NCI-H524 (cell line): ENCODE measurements around the gene MFN2.

Experiments used
- DNase-seq, 2 experiments: peaks; one replicate each; lab custom pipeline; 2025; lab: John Stamatoyannopoulos, UW

Gene MFN2

GRCh38 chr1:12049616-12050015 is 69.4 kb downstream of the MFN2 start:
- no peak for DNase-seq

GRCh38 chr1:12051361-12051760 is 71.1 kb downstream of the MFN2 start:
- DNase-seq: no peak

GRCh38 chr1:12052008-12052573 is 71.8 kb downstream of the MFN2 start:
- DNase-seq: no peak

GRCh38 chr1:12052997-12053686 is 72.9 kb downstream of the MFN2 start:
- DNase-seq: no peak

DNA sequence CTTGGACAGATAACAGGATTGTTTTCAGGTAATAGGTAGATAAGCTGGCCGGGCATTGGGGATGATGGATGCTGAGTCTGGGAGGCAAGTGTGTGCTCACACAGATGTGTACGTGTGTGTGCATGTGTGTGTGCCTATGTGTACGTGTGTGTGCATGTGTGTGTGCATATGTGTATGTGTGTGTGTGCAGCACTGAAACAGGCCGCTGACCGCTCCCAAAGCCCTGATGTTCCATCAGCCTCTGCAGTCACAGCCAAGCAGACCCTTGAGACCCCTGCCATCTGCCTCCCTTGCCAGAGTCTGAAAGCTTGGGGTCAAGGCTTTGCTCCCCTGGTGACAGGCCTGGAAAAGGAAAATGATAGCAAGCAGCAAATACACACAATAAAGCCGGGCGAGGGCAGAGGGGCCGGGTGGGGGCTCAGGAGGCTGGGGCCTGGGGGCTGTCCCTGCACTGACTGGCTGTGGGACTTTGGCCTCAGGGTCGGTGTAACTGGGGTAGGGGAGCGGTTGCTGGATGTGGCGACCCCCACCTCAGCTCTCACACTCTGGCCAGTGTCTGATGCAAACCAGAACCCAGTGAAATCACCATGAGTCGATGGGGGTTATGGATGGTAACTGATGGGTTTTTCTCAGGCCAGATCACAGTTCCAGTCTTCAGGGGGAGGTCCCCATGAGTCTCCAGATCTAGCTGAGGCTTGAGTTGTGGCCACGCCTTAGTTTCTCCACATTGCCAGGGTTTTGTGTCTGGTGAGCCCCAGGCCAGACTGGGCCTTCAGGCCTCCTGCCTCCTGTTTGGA is 73.7 kb downstream of the MFN2 start:
- no peak for DNase-seq

DNA sequence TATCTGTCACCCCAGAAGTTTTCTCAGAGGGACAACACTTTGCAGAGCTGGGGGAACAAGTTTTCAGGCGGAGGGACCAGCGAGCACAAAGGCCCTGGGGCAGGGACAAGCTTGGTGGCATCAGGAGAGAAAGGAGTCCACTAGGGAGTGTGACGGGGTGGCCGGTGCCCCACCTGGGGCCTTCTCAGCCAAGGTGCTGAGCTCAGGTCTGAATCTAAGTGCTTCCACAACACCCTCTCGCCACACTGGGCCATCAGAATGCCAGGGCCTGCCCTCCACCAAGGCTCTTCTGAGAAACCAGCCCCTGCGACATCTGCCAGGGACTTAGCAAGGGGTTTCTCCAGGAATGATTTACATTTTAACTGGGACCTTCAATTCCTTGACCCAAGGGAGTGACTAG is 75.0 kb downstream of the MFN2 start:
- DNase-seq: no peak

- no peak for DNase-seq
Measured at GRCh38 chr1:12056331-12056841, 76.1 kb downstream of the MFN2 start.

- no peak for DNase-seq
Measured at GRCh38 chr1:12057382-12057781, 77.1 kb downstream of the MFN2 start.

- no peak for DNase-seq
Measured at GRCh38 chr1:12057940-12058687, 77.9 kb downstream of the MFN2 start.

DNA sequence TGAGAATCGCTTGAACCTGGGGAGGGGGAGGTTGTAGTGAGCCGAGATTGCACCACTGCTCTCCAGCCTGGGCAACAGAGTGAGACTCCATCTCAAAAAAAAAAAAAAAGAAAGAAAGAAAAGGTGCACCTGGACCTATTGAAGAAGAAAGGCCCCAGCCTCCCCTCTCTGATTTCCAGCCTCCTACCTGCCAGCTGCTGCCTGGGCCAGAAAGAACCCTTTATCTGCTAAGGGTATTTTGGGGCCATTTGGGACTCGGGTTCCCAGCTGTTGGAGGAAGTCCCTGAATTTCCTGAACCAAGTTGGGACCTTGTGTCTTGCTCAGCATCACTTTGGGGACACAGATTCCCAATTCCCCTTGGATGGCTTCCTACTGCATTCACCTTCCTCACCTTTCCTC is 79.0 kb downstream of the MFN2 start:
- DNase-seq: no peak

- DNase-seq: peak in 1 of 2 experiments; percentile 31
Measured at GRCh38 chr1:12059722-12060464, 79.6 kb downstream of the MFN2 start.

DNA sequence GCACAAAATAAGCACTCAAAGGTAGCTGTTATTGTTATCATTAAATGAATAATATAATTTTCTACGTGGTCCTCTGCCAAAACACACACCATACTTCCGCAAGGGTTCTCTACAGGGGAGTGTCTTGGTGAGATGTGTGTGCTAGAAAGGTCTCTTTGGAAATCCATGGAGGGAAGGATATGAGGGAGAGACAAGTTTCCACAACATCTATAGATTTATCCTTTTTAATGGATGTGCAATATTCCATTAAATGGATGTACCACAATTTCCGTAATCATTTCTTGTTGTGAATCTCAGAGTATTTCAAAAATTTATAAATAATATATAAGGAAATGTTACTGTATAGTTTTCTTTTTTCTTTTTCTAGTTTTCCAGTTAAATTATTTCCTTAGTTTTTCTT is 80.3 kb downstream of the MFN2 start:
- DNase-seq: no peak
